ENCODE results near the gene FAIM. TPM values are rescaled to one million over a fixed set of nuclear protein-coding genes. Genes with fewer than 3 reads are reported as not detected.
A peak's percentile ranks its signal among the peaks of the same experiment; 100 is the strongest.

FAIM gene
- total RNA-seq, 1 experiment from 2014 or later, result 6.4 TPM

GRCh38 chr3:138675393-138675792 is 66.8 kb downstream of the FAIM start:
- no peak overlapping the region for H3K27ac Mint-ChIP-seq

DNA sequence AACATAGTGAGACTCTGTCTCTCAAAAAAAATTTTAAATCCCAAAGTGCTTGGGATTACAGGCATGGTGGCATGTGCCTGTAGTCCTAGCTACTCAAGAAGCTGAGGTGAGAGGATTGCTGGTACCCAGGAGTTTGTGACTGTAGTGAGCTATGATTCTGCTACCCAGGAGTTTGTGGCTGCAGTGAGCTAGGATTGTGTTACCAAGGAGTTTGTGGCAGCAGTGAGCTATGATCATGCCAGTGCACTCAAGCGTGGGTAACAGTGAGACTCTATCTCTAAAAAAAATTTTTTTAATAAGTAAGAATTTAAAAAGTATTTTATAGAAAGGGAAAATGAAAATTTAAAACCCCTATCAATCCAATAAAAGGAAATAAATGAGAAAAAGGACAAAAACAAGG is 69.5 kb downstream of the FAIM start:
- Mint-ChIP-seq H3K27ac (no peak overlapping the region), H3K36me3 (peaks cover 42% of the 10 kb centered on the region), H3K4me3 (no peak overlapping the region), H3K4me1 (peaks cover 13% of the 10 kb centered on the region), H3K27me3 (ENCODE audit: low read depth) (no peaks in the 10 kb centered on the region), H3K9me3 (peaks cover 20% of the 10 kb centered on the region)
- POLR2A ChIA-PET, result no interaction called here
- no peak for ATAC-seq
- TF ChIP-seq MXD4 (CRISPR knock-in tag; IDR thresholded peaks at IDR 0.05; ENCODE audit: borderline replicate concordance) (no peak), ZBTB43 (CRISPR knock-in tag; IDR thresholded peaks at IDR 0.05) (no peak), ERG (CRISPR knock-in tag; IDR thresholded peaks at IDR 0.05) (no peak), ATF3 (CRISPR knock-in tag; conservative IDR thresholded peaks at IDR 0.05) (no peak), KAT7 (CRISPR knock-in tag; IDR thresholded peaks at IDR 0.05; ENCODE audit: borderline replicate concordance) (no peak), GRHL2 (CRISPR knock-in tag; IDR thresholded peaks at IDR 0.05; ENCODE audit: insufficient replicate concordance, severe bottlenecking) (no peak), SOX15 (CRISPR knock-in tag; IDR thresholded peaks at IDR 0.05) (no peak), E2F5 (CRISPR knock-in tag; IDR thresholded peaks at IDR 0.05) (no peak), USF1 (CRISPR knock-in tag; IDR thresholded peaks at IDR 0.05) (no peak), HMGA2 (CRISPR knock-in tag; IDR thresholded peaks at IDR 0.05) (no peak), ZNF263 (CRISPR knock-in tag; IDR thresholded peaks at IDR 0.05; ENCODE audit: low read depth) (no peak), NR1H2 (CRISPR knock-in tag; IDR thresholded peaks at IDR 0.05) (no peak), TEAD1 (CRISPR knock-in tag; IDR thresholded peaks at IDR 0.05) (no peak), GABPB1 (CRISPR knock-in tag; IDR thresholded peaks at IDR 0.05) (no peak), ZNF232 (CRISPR knock-in tag; IDR thresholded peaks at IDR 0.05) (no peak), ZNF317 (CRISPR knock-in tag; IDR thresholded peaks at IDR 0.05; ENCODE audit: borderline replicate concordance, low read depth) (no peak), EMX1 (CRISPR knock-in tag; IDR thresholded peaks at IDR 0.05) (no peak)
- TF ChIP-seq, protein P1, sequence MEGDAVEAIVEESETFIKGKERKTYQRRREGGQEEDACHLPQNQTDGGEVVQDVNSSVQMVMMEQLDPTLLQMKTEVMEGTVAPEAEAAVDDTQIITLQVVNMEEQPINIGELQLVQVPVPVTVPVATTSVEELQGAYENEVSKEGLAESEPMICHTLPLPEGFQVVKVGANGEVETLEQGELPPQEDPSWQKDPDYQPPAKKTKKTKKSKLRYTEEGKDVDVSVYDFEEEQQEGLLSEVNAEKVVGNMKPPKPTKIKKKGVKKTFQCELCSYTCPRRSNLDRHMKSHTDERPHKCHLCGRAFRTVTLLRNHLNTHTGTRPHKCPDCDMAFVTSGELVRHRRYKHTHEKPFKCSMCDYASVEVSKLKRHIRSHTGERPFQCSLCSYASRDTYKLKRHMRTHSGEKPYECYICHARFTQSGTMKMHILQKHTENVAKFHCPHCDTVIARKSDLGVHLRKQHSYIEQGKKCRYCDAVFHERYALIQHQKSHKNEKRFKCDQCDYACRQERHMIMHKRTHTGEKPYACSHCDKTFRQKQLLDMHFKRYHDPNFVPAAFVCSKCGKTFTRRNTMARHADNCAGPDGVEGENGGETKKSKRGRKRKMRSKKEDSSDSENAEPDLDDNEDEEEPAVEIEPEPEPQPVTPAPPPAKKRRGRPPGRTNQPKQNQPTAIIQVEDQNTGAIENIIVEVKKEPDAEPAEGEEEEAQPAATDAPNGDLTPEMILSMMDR (IDR thresholded peaks at IDR 0.05), result no peak
- CTCF ChIA-PET, result interaction anchor here (2.4 kb wide), 1 partner anchor 237 kb away, joined by 13 read pairs; no protein-coding TSS in a partner anchor
- no peak for DNase-seq (ENCODE audit: low spot score)

More at GRCh38 chr3:138675393-138675792, 66.8 kb downstream of the FAIM start:
- TF ChIP-seq NR2C2 (CRISPR knock-in tag; IDR thresholded peaks at IDR 0.05) (no peak), ZNF317 (CRISPR knock-in tag; IDR thresholded peaks at IDR 0.05; ENCODE audit: borderline replicate concordance, low read depth) (peak; percentile 93), CREM (CRISPR knock-in tag; IDR thresholded peaks at IDR 0.05) (no peak), IRF2 (CRISPR knock-in tag; IDR thresholded peaks at IDR 0.05; ENCODE audit: borderline replicate concordance, low read depth) (no peak), TCF7 (CRISPR knock-in tag; IDR thresholded peaks at IDR 0.05; ENCODE audit: low read depth) (no peak)
- TF ChIP-seq, protein P2, sequence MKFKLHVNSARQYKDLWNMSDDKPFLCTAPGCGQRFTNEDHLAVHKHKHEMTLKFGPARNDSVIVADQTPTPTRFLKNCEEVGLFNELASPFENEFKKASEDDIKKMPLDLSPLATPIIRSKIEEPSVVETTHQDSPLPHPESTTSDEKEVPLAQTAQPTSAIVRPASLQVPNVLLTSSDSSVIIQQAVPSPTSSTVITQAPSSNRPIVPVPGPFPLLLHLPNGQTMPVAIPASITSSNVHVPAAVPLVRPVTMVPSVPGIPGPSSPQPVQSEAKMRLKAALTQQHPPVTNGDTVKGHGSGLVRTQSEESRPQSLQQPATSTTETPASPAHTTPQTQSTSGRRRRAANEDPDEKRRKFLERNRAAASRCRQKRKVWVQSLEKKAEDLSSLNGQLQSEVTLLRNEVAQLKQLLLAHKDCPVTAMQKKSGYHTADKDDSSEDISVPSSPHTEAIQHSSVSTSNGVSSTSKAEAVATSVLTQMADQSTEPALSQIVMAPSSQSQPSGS (CRISPR knock-in tag; IDR thresholded peaks at IDR 0.05; ENCODE audit: borderline replicate concordance, low read depth), result no peak
- TF ChIP-seq, protein P1 (IDR thresholded peaks at IDR 0.05), result no peak
- Mint-ChIP-seq H3K9me3 (peaks cover 20% of the 10 kb centered on the region), H3K4me3 (no peak overlapping the region), H3K36me3 (peaks cover 30% of the 10 kb centered on the region), H3K27me3 (ENCODE audit: low read depth) (no peaks in the 10 kb centered on the region), H3K4me1 (peaks cover 21% of the 10 kb centered on the region)
- no peak for ATAC-seq
- no peak for DNase-seq (ENCODE audit: low spot score)
- POLR2A ChIA-PET, result no interaction called here
- CTCF ChIA-PET, result interaction anchor here (0.6 kb wide), 1 partner anchor 240 kb away, joined by 3 read pairs; no protein-coding TSS in a partner anchor

All from WTC11 (cell line).